Brain microvascular endothelial cell (primary cell): Measurements from ENCODE around the gene MED13L.

Experiments used
- DNase-seq: peaks from one replicate; pipeline ENCODE4 v3.0.0-alpha.2; 2020
- H3K27ac ChIP-seq: fragments of 250-450 bp; sonication (Bioruptor Pico); 2 replicates; pipeline ENCODE4 v1.5.1; 2020; ENCODE audit warnings: mild to moderate bottlenecking, moderate library complexity
- H3K27me3 ChIP-seq: fragments of 250-450 bp; sonication (Bioruptor Pico); replicated peaks from 2 replicates; pipeline ENCODE4 v1.5.1; 2020; ENCODE audit warnings: mild to moderate bottlenecking
- H3K36me3 ChIP-seq: fragments of 250-450 bp; sonication (Bioruptor Pico); replicated peaks from 2 replicates; pipeline ENCODE4 v1.5.1; 2020; ENCODE audit warnings: mild to moderate bottlenecking
- H3K4me3 ChIP-seq: 2 replicates; pipeline ENCODE4 v1.5.1; 2011; ENCODE audit warnings: low read depth, mild to moderate bottlenecking, control low read depth, low read length, moderate library complexity
- in situ Hi-C: cut with HindIII; loops from 2 replicates; pipeline ENCODE4 v1.10.0; 2017; ENCODE audit warnings: low sequenced_read_pairs, low pct_ligation_motif_present
- TF ChIP-seq, protein P1 (sequence below): IDR thresholded peaks from 2 replicates; pipeline ENCODE4 v1.5.1; 2011; ENCODE audit warnings: low read depth, mild to moderate bottlenecking, moderate library complexity, low read length, control low read depth, inconsistent platforms; ENCODE audit errors: missing control alignments

MED13L gene

DNA sequence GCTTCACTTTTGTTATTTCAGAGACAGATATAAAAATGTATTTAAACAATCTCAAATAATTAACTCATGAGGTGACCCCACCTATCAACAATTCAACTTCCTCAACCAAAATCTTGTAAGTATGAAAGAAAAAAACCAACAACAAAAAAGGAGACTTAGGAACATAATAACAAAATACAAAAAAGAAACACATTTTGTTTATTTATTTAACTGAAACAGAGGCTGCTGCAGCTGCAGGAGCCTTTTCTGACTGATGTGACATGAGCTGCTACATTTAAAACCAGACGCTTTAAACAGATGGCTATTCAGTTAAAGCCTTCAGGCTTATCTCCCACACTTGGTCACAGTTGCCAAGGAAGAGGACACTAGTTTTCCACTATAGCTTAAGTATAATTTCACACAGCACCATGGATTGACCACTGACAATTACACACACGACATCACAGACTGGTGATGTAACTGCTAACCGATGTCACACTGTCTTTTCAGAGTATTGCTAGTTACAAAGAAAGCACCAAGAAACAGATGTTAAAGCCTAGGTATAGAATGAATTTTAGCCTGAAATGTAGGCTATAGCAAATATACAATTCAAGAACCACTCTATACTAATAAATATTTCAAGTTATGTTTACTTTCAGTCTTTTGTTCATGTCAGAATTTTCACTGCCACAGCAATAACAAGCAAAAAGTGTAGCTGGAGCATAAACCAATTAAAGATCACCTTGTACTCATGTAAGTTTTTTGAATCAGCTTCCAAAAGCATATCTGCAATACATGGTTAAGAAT, 113.0 kb downstream of the MED13L start:
- in situ Hi-C loops, result no loop called here
- TF ChIP-seq, protein P1, sequence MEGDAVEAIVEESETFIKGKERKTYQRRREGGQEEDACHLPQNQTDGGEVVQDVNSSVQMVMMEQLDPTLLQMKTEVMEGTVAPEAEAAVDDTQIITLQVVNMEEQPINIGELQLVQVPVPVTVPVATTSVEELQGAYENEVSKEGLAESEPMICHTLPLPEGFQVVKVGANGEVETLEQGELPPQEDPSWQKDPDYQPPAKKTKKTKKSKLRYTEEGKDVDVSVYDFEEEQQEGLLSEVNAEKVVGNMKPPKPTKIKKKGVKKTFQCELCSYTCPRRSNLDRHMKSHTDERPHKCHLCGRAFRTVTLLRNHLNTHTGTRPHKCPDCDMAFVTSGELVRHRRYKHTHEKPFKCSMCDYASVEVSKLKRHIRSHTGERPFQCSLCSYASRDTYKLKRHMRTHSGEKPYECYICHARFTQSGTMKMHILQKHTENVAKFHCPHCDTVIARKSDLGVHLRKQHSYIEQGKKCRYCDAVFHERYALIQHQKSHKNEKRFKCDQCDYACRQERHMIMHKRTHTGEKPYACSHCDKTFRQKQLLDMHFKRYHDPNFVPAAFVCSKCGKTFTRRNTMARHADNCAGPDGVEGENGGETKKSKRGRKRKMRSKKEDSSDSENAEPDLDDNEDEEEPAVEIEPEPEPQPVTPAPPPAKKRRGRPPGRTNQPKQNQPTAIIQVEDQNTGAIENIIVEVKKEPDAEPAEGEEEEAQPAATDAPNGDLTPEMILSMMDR, result no peak

DNA sequence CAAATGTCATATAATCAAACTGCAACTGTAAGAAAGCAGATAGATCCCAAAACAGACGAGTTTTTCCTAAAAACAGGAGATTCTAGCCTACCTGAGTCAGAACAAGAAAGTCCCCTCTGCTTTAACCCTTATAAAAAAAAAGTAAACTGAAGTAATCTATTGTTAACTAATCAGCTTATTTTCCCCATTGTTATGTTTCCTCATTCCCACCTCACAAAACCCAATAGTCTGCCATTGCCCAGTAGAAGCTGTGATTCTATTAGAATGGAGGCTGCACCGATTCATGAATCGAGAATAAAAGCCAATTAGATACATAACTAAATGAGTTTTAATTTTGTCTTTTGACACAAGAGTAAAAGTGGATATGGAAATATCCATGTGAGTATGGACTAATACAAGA, 115.4 kb downstream of the MED13L start:
- no peaks in the 10 kb centered on the region for H3K27me3 ChIP-seq
- no peak overlapping the region for H3K4me3 ChIP-seq
- H3K36me3 ChIP-seq, result no peaks in the 10 kb centered on the region
- TF ChIP-seq, protein P1, result no peak
- in situ Hi-C loops, result no loop called here
- no peak overlapping the region for H3K27ac ChIP-seq
- no peak for DNase-seq

More for the DNA sequence above, 113.0 kb downstream of the MED13L start:
- DNase-seq, result no peak
- H3K4me3 ChIP-seq, result no peak overlapping the region
- H3K27me3 ChIP-seq, result no peaks in the 10 kb centered on the region
- H3K27ac ChIP-seq, result peak overlapping the region; percentile 35
- no peaks in the 10 kb centered on the region for H3K36me3 ChIP-seq

DNA sequence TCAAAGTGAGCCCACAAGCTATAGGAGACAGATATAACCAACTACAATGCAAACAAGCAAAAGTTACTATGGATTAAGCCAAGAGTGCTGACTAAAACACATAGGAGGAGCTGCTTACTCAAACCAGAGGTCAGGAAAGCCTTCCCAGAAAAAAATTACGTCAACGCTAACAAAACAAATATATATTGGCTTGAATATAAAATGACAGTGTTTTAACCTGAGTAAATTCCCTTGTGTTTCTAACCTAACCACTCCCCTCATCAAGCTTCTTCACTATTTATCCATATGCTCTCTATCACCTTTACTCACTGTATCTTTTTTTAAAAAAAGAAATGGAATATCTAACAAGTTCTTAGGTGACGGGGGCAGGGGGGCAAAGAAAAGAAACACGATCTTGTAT, 115.9 kb downstream of the MED13L start:
- TF ChIP-seq, protein P1, result no peak
- no peaks in the 10 kb centered on the region for H3K27me3 ChIP-seq
- H3K27ac ChIP-seq, result no peak overlapping the region
- in situ Hi-C loops, result no loop called here
- DNase-seq, result no peak
- no peak overlapping the region for H3K4me3 ChIP-seq
- no peaks in the 10 kb centered on the region for H3K36me3 ChIP-seq

DNA sequence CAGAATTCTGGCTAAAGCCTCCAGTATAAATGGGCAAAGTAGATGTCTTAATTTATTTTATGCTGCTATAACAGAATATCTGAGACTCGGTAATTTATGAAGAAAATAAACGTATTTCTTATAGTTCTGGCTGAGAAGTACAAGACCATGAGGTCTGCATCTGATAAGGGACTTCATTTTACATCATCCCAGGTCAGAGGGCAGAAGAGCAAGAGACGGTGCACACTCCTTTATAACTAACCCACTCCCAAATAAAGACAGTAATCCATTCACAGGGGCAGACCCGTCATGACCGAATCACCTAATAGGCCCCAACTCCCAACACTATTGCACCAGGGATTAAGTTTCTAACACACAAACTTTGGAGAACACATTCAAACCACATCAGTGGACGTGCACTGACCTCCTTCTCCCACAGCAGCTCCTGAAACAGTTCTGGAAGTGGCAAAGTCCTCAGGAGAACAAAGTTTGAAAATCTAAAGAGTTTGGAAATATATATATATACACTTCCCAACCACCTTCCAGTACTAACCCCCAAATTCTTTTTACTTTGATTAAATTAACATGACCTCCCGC, 116.5 kb downstream of the MED13L start:
- TF ChIP-seq, protein P1, result no peak
- Histone ChIP-seq H3K27ac (peak overlapping the region; percentile 10), H3K27me3 (no peaks in the 10 kb centered on the region), H3K4me3 (no peak overlapping the region), H3K36me3 (no peaks in the 10 kb centered on the region)
- no peak for DNase-seq
- in situ Hi-C loops, result no loop called here

DNA sequence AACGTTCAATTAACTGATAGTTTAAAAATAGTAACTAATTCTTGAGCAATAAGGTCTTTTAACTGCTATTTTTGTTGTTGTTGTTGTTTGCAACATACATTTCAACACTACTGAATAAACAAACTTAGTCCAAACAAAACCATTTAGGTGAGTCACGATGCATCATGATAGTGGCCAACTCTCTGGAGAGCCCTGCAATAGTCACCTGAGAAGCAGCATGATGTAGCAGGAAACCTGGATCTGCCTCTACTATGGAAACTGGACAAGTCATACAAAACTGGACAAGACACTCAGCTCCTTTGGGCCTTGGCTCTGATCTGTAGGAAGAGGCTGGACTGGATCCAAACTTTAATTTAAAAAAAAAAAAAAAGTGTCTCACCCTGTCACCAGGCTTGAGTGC, 117.3 kb downstream of the MED13L start:
- in situ Hi-C loops, result no loop called here
- H3K27me3 ChIP-seq, result no peaks in the 10 kb centered on the region
- H3K27ac ChIP-seq, result no peak overlapping the region
- H3K36me3 ChIP-seq, result no peaks in the 10 kb centered on the region
- no peak overlapping the region for H3K4me3 ChIP-seq
- TF ChIP-seq, protein P1, result no peak
- no peak for DNase-seq
